Hematopoietic multipotent progenitor cell treated with erythropoietin and hydrocortisone succinate and interleukin-3 and kit ligand, for 4 days (in vitro differentiated cells): ENCODE results near the gene CDCP1.
"Not testable (repeated sequence)": the region's sequence is repeated elsewhere in the genome, so short reads cannot be mapped to it uniquely, and the experiment has no call there.

Experiments used
- DNase-seq: peaks from one replicate; pipeline ENCODE4 v3.0.0-alpha.2; 2015

Gene CDCP1

DNA sequence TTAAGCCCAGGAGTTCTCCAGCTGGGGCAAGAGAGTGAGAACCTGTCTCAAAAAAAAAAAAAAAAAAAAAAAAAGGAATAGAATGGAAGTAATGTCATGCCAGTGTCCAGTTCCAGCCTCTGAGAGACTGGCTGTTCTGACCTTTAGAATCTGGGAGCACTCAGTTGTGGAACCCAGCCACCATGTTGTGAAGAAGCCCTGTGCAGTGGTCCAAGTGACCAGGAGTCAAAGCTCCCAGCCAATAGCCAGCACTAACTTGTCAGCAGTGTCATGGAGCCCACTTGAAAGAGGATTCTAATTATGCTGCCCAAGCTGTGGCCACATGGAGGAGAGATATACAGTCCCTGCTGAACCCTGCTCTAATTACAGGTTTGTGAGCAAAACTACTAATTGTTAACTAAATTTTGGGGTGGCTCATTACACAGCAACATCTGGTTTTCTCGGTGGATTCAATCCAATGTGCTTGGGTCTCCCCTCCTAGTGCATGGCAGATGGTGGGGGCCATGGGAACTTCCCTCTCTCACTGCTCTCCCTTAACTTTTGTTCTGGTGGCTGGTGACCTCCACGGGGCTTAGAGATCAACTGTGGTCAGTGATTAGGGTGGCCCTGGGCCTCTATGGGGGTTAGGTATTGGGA lies 64.6 kb downstream of the CDCP1 start:
- no peak for DNase-seq

DNA sequence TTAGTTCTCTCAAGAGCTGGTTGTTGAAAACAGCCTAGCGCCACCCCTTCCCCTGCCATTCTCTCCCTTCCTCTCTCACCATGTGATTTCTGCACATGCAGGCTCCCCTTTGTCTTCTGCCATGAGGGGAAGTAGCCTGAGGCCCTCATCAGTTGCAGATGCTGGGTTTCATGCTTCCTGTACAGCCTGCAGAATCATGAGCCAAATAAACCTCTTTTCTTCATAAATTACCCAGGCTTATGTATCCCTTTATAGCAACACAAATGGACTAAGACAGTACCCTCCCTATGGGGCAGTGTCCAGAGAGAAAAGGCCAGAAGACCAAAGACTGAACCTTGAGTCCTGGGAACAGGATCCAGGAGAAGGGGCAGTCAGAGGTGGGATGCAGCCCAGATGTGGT lies 65.4 kb downstream of the CDCP1 start:
- DNase-seq: no peak

DNA sequence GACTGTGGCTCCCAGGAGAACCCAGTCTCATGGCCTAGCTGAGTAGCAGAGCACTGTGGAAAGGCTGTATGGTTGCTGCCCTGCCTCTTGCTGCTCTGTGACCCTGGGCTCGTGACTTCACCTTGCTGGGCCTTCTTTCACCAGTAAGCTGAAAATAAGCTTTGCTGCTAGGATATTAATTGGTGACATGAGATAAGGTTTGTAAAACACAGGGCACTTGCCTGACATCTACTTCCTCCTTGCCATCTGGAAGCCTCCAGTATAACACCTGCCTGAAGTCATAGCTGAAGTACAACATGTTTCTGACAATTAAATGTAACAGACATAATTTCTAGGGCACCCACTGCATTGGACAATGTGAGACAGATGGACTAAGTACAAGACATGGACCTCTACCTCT lies 66.5 kb downstream of the CDCP1 start:
- peak; percentile 30 for DNase-seq

DNA sequence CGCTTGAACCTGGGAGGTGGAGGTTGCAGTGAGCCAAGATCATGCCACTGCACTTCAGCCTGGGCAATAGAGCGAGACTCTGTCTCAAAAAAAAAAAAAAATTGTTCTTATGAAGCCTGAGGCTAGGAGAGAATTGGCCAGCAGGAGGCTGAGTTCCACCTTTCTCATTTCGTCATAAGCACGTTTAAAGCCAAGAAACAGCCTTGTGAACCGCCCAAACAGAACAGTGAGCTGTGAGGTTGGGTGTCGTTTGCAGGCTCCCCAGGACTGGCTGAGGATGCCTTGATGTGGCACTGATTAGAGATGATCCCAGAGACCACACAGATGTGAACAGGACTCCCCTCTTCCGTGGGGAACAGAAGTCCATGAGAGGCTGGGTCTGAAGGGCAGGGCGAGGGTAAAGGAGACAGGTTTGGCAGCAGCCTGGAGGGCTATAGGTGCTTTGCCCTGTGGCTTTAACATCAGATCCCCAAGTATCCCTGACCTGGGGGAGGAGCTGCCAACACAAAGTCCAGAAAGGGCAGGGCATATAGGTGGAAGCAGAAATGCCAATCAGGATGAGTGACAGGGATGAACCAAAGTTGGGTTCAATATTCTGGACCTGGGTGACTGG lies 67.2 kb downstream of the CDCP1 start:
- peak; percentile 46 for DNase-seq

DNA sequence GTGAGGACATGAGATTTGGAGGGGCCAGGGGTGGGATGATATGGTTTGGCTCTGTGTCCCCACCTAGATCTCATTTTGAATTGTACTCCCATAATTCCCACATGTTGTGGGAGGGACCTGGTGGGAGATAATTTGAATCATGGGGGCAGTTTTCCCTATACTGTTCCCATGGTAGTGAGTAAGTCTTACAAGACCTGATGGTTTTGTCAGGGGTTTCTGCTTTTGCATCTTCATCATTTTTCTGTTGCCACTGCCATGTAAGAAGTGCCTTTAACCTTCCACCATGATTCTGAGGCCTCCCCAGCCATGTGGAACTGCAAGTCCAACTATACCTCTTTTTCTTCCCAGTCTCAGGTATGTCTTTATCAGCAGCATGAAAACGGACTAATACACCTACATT lies 67.9 kb downstream of the CDCP1 start:
- not testable (repeated sequence) for DNase-seq

DNA sequence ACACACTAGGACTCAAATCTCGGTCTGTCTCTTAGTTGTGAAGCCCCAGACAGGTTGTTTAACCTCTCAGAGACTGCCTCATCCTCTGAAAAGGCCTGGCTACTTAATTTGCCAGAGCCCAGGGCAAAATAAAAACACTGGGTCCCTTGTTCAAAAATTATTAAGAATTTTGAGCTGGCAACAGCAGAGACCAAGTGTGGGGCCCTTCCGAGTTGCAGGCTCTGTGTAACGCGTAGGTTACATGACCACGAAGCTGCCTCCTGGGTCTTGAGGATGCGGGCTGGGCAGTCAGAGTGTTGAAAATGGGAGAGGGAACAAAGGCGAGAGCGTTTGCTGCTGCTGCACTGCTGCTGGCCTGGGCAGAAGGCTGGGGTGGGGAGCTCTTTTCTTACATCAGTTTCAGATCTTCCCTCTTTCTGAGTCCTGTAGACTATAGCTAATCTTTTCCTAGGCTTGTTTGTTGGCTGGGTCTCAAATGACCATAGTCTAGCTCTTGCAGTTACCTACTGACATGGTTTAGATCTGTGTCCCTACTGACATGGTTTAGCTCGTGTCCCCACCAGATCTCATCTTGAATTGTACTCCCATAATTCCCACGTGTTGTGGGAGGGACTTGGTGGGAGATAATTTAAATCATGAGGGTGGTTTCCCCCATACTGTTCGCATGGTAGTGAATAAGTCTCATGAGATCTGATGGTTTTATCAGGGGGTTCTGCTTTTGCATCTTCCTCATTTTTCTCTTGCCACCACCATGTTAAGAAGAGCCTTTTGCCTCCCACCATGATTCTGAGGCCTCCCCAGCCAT lies 70.2 kb downstream of the CDCP1 start:
- DNase-seq: peak; percentile 42

DNA sequence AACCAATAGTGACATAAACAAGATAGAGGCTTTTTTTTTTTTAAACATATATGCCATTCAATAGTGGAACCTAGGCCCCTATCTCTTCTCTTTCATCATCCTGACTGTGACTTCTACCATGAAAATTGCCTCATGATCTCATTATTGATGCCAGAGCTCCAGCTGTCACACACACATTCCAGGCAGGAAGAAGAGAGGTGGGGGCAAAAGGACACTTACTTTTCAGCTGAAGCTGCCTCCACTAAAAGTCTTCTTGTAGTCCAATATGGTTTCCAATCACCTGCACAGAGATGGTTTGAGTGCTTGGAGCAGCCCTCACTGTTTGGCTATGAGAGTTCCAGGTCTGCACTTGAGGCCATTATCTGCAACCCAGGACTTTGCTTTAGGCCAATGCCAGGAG lies 75.1 kb downstream of the CDCP1 start:
- no peak for DNase-seq

DNA sequence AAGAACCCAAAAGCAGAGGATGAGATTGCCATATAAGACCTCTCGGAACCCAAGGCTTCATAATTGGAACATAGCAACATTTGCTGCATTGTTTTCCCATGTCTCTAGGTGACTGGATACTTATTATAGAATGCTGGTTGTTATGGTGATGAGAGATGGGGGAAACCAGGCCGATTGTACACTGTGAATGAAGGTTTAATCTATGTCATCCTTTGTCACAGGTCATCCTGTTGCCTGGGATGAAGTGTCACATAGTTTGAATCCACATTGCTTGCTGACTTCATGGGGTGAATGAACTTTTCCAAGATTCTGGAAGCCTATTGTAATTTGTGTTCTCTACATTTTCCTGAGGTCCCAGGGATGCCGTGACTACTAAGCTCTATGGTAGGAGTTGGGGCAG lies 78.2 kb downstream of the CDCP1 start:
- DNase-seq: no peak

DNA sequence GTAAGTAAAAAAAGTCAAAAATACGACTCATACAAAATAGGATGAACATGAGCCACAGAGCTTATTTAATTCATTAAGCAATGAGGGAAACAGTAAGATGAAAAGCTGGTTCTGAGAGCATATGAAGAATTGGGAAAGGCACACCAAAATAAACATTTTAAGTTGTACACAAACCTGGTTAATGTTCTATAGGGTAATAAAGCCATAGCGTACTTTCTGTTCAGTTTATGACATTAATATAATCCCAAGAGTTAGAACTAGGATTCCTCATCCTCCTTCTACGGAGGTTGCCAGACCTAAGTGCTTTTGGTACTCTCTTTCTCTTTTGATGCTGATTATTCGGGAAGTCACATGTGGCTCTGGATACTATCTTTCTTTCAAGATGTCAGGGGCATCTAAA lies 78.7 kb downstream of the CDCP1 start:
- no peak for DNase-seq

DNA sequence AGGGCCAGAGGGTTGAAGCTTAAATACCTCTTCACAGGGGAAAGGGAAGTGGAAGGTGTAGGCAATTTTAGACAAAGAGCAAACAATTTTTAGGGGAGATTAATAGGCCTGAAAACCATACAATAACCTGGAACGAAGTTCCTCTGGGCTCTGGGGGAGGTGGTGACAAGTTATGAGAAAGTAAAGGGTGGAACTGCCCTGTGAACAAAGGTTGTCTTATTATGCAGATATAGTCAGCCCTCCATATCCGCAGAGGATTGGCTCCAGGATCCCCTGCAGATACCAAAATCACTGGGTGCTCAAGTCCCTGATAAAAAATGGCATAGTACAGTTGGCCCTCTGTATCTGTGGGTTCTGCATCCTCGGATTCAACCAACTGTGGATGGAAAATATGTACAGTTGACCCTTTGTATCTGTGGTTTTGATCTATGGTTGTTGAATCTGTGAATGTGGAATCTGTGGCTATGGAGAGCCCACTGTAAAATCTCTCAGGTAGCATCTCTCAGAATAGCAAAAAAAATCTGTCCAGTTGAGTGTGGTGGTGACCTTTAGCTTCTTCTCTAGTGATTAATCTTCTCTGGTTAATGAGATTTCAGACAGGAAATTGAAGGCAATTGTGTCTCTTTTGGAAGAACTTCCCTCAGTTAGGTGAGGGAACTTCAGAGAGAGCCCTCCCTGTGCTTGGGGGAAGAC lies 79.9 kb downstream of the CDCP1 start:
- DNase-seq: no peak

DNA sequence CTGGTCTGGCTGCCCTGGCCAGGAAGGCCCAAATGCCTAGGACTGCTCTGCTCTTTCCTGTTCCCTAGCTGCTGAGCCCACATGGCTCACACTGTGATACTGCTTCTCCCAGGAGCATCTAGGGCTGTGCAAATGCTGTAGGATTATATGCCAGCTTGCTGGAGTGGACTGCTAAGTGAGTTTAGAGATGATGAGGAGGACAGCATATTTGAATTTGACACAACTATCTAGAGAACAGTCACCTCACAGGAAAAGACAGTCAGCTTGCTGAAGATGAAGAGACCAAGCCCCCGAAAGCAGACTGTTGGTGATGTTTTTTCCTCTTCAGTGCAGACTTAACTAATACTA lies 80.8 kb downstream of the CDCP1 start:
- no peak for DNase-seq

DNA sequence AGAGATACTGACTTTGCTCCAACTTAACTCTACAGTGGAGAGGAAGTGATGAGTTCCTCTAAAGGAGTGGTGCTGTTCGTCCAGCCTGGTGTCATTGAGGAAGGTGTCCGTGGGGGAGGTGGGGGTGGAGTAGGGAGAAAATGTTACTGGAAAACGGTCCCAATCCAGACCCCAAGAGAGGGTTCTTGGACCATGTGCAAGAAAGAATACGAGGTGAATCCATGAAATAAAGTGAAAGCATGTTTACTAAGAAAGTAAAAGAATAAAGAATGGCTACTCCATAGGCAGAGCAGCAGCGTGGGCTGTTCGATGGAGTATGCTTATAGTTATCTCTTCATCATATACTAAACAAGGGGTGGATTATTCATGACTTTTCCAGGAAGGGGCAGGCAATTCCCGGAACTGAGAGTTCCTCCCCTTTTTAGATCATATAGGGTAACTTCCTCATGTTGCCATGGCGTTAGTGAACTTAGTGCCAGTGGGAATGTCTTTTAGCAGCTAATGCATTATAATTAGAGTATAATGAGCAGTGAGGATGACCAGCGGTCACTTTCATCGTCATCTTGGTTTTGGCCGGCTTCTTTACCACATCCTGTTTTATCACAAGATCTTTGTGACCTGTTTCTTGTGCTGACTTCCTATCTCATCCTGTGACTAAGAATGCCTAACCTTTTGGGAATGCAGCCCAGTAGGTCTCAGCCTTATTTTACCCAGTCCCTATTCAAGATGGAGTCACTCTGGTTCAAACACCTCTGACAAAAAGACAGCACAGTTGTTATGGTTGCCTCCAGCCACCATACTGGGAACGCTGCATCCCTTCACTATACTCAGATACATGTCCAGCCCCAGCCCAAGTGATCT lies 81.4 kb downstream of the CDCP1 start:
- DNase-seq: peak; percentile 93

DNA sequence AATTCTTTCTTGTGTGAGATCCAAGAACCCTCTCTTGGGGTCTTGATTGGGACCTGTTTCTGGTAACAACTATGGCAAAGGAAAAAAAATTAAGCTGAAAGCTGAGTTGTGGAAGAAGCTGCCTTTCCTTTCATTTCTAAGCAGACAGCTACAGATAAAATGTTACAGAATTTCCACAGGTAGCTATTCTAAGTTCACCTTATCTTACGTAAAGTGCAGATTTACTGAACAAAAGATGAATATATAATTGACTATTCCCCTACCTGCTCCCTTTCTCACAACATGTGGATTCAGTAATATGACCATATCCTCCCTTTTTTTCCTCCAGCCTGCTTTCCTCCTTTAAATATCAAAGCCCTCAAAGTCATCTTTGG lies 83.5 kb downstream of the CDCP1 start:
- DNase-seq: no peak

DNA sequence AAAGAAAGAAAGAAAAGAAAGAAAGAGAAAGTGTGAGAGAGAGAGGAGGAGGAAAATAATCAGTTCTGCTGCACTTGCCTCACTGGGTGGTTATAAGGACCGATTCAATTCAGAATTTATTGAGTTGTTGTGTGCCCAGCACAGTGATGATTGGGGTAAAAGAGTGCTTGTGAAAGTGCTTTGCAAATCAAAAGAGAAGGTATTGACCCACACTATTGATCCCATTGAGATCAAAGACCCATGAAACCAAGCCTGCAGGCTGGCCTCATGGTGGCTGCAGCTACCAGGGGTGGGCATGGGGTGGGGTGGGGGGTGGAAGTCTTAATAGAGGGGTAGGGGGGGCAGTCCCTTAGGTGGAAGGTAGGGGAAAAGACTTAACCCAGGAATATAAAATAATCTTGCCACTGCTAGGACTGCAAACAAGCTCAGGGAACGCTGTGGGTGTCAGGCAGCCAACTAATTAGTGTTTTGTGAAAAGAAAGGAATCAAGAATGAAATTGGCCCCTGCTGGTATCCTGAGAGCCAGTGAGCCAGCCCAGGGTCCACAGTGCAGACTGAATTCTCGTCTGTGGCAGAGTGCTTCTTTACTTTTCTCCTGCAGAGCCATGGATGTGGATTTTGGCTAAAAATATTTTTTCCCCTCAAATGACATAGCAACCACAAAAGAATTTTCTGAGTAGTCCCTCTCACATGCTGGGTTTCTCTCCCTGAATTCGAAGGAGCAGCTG lies 85.8 kb downstream of the CDCP1 start:
- no peak for DNase-seq

DNA sequence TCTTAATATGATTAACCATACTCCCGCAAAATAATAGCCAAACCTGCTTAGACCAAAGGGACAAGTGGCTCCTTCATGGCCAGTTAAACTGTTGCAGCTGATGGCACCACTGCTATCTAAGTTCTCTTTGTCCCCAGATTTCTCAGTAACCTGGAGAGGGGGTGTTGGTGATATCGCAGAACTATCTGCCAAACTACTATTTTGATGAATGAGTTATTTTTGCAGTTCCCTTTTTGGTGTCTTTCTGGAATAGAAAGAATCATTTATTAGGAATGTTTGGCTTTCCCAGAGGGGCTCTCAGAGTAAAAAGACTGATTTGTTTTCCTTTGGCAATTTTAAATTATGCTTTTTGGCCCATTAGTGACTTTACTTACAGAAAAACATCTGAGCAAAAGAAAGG lies 87.0 kb downstream of the CDCP1 start:
- DNase-seq: no peak

DNA sequence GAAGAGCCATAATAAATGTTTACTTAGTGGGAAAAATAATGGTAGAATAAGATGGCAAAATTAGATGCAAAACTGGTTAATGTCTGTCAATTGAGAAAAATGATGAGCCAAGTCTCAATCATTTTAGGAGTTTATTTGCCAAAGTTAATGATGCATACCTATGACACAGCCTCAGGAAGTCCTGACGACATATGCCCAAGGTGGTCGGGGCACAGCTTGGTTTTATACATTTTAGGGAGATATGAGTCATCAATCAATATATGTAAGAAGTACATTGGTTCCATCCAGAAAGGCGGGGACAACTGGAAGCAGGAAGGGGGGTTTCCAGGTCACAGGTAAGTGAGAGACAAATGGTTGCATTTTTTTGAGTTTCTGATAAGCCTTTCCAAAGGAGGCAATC lies 88.6 kb downstream of the CDCP1 start:
- no peak for DNase-seq

DNA sequence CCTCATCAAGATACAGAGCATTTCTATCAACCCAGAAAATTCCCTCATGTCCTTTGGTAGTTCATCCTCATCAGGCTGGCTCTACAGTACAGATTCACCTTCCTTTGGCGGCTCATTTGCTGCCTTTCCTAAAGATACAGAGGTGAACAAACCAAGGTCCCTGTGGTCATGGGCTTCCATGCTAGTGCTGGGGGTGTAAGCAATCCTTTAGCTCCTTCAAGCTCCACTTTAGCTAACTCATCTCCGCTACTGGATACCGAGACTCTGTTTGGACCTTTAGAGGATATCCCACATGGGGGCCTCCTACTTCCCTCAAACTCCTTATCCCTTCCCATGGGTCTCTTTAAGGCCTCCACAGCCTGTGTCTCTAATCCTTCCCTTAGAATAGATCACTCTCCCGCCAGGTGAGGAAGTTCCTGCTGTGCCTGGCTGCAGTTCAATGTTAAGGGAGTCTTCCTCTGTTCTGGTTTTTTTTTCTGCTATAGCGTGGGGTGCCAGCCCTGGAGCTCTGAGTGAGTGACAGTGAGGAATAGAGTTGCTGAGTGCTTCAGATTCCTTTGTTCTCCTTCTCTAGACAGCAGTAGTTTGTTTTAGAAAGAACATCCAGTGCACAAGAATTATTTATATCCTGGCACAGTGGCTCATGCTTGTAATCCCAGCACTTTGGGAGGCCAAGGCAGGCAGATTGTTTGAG lies 89.4 kb downstream of the CDCP1 start:
- DNase-seq: no peak

DNA sequence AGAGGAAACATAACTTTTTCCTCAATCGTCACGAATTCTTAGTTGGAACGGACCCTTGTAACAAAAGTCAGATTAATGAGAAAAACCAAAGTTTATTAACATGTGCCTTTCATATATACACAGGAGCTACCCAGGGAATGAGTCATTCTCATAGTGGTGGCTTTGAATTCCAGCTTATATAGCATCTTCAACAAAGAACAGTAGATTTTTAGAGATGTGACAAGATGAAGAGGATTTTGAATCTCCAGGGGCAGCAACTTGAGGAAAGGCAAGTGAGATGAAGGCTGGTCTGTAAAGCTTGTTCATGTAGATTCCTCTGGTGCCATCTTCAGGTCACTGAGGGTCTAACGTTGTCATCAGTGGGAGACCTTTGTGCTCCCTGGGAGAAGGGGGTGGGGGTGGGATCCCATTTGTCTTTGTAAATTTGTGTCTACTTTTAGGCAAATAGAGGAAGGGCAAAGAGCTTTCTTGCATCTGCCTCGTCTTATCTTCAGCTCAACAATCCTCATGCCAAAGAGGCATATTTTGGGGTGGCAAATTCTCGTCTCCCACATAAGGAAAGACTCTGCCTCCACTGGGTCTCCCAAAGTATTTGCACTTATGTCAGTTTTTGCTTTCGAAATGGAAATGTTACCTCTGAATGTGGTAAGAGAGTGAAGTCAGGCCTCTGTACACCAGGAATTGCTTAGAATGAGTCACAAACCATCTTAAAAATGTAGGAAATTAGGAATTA lies 90.6 kb downstream of the CDCP1 start:
- peak; percentile 80 for DNase-seq

DNA sequence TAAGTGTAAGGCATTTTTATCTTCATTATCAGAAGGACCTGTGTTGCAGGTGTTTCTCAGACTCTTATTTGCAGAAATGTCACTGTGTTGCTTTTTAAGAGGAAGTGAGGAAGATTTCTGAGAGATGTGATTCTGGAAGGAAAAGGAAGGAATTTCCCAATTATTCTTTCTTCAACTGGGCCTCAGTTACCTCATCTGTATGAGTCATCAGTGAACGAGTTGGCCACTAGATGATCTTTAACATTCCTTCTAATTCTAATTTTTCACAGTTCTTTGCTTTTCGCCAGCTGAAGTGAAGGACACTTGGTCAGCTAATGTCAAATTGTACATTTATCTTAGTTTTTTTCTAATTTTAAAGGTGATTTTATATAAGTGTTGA lies 91.2 kb downstream of the CDCP1 start:
- no peak for DNase-seq

DNA sequence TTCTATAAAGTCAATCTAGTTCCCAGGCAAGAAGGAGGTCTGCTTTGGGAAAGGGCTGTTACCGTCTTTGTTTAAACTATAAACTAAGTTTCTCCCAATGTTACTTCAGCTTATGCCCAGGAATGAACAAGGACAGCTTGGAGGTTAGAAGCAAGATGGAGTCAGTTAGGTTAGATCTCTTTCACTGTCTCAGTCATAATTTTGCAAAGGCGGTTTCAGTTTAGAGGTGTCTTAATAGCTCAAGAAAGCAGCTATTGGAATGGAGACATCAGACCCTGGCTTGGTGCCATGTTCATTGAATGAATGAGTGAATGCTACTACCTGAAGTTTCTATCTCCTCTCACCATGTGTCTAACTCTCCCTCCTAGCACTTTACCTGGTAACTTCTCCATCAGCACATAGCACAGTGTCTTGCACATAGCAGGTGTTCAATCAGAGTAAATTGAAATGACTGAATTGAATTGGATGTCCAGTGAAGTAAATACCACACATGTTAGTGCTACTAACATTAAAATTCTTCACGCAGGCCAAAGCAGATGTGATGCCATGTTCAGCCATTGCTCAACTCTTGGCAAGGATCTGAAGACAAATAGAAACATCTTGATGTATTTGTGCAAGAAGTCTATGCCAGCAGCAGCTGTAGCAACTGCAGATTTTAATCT lies 91.9 kb downstream of the CDCP1 start:
- DNase-seq: peak; percentile 52
